ENCODE measurements around the gene ADM. TPM values are rescaled to one million over a fixed set of nuclear protein-coding genes. Genes with fewer than 3 reads are reported as not detected.

The ADM gene
- total RNA-seq, 1 donor from 2014 or later = 19.5 TPM

- no peaks in the 10 kb centered on the region for H3K36me3 ChIP-seq
- no peak overlapping the region for H3K4me3 ChIP-seq
- DNase-seq = no peak
- H3K4me1 ChIP-seq = peaks cover 40% of the 10 kb centered on the region
- no peak for ATAC-seq
- no peak for TF ChIP-seq CTCF (IDR thresholded peaks at IDR 0.05)
- peak overlapping the region; percentile 14 for H3K27ac ChIP-seq
- intact Hi-C loops (cut with DNase I) = no loop called here
- no peaks in the 10 kb centered on the region for H3K9me3 ChIP-seq
- H3K27me3 ChIP-seq (ENCODE audit: low read depth) = peaks cover 4% of the 10 kb centered on the region
These were observed 12.9 kb upstream of the ADM start for GRCh38 chr11:10291801-10292638.

- TF ChIP-seq CTCF (IDR thresholded peaks at IDR 0.05) = no peak
- H3K27ac ChIP-seq = peak within 1 kb of the TSS; percentile 97
- ATAC-seq (peak; percentile 92), DNase-seq (peak; percentile 89)
- no peaks in the 10 kb centered on the region for H3K36me3 ChIP-seq
- peaks cover 4% of the 10 kb centered on the region for H3K27me3 ChIP-seq (ENCODE audit: low read depth)
- H3K4me1 ChIP-seq = peaks cover 42% of the 10 kb centered on the region
- H3K9me3 ChIP-seq = no peaks in the 10 kb centered on the region
- peak within 1 kb of the TSS; percentile 93 for H3K4me3 ChIP-seq
- intact Hi-C loops (cut with DNase I) = no loop called here
These were observed 11.2 kb upstream of the ADM start, which contains the start of gene SBF2 for GRCh38 chr11:10293423-10294289. SBF2 (minus strand) TSS chr11:10294219; CDS start chr11:10294069, 150 bp downstream.

- ATAC-seq = peak; percentile 12 to 34
- no peaks in the 10 kb centered on the region for H3K9me3 ChIP-seq
- intact Hi-C loops (cut with DNase I) = no loop called here
- no peaks in the 10 kb centered on the region for H3K36me3 ChIP-seq
- no peak for TF ChIP-seq CTCF (IDR thresholded peaks at IDR 0.05)
- H3K4me3 ChIP-seq = peak overlapping the region; percentile 93
- H3K27me3 ChIP-seq (ENCODE audit: low read depth) = peaks cover 4% of the 10 kb centered on the region
- peak overlapping the region; percentile 97 for H3K27ac ChIP-seq
- DNase-seq = peak; percentile 55
- H3K4me1 ChIP-seq = peaks cover 44% of the 10 kb centered on the region
These were observed 10.5 kb upstream of the ADM start for GRCh38 chr11:10294290-10294953.

- no peak for TF ChIP-seq CTCF (IDR thresholded peaks at IDR 0.05)
These were observed 9.6 kb upstream of the ADM start for GRCh38 chr11:10295064-10295901.

More at GRCh38 chr11:10295064-10295901, 9.6 kb upstream of the ADM start:
- Histone ChIP-seq H3K36me3 (no peaks in the 10 kb centered on the region), H3K27me3 (ENCODE audit: low read depth) (peaks cover 4% of the 10 kb centered on the region), H3K27ac (peak overlapping the region; percentile 97), H3K9me3 (no peaks in the 10 kb centered on the region), H3K4me3 (peak overlapping the region; percentile 93), H3K4me1 (peaks cover 44% of the 10 kb centered on the region)
- DNase-seq (no peak), ATAC-seq (no peak)
- intact Hi-C loops (cut with DNase I) = no loop called here
